ENCODE measurements around the gene DDX27.

DDX27 gene

DNA sequence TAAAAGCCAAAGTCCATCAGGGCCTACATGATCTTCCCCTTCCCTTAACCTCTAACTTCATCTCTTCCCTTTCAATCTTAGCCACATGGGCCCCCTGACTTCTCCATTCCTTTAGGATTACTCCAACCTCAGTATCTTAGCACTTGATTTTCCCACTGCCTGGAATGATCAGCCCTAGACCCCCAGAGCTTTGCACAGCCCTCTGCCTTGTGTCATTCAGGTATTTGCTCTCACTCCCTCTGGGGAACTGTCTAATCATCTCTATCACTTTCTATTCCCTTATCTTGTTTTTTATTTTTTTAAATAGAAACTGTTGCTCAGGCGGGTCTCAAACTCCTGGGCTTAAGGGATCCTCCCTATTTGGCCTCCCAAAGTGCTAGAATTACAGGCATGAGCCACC is 72.0 kb downstream of the DDX27 start:
- H3K4me1 ChIP-seq (ENCODE audit: control insufficient read depth, insufficient read depth, low read length, unreplicated experiment) = peaks cover 23% of the 10 kb centered on the region
- H3K4me3 ChIP-seq (ENCODE audit: low read depth, low read length) = no peak overlapping the region
- peaks cover 42% of the 10 kb centered on the region for H3K36me3 ChIP-seq (ENCODE audit: insufficient read depth, low read length)
- no peaks in the 10 kb centered on the region for H3K27me3 ChIP-seq (ENCODE audit: insufficient read depth, low read length)
- no peak overlapping the region for H3K27ac ChIP-seq (ENCODE audit: low read depth, low read length)
- H3K79me2 ChIP-seq (ENCODE audit: control insufficient read depth, insufficient read depth, low read length, unreplicated experiment) = peaks cover 22% of the 10 kb centered on the region
- H2AFZ ChIP-seq (ENCODE audit: low read length, unreplicated experiment) = no peak overlapping the region

GRCh38 chr20:49292010-49292409 is 72.8 kb downstream of the DDX27 start:
- peaks cover 14% of the 10 kb centered on the region for H3K79me2 ChIP-seq (ENCODE audit: control insufficient read depth, insufficient read depth, low read length, unreplicated experiment)
- no peaks in the 10 kb centered on the region for H3K27me3 ChIP-seq (ENCODE audit: insufficient read depth, low read length)
- no peak overlapping the region for H2AFZ ChIP-seq (ENCODE audit: low read length, unreplicated experiment)
- no peak overlapping the region for H3K4me3 ChIP-seq (ENCODE audit: low read depth, low read length)
- H3K27ac ChIP-seq (ENCODE audit: low read depth, low read length) = no peak overlapping the region
- H3K36me3 ChIP-seq (ENCODE audit: insufficient read depth, low read length) = peaks cover 34% of the 10 kb centered on the region
- H3K4me1 ChIP-seq (ENCODE audit: control insufficient read depth, insufficient read depth, low read length, unreplicated experiment) = peaks cover 15% of the 10 kb centered on the region

- no peak overlapping the region for H2AFZ ChIP-seq (ENCODE audit: low read length, unreplicated experiment)
- no peak overlapping the region for H3K4me3 ChIP-seq (ENCODE audit: low read depth, low read length)
- peaks cover 5% of the 10 kb centered on the region for H3K79me2 ChIP-seq (ENCODE audit: control insufficient read depth, insufficient read depth, low read length, unreplicated experiment)
- H3K36me3 ChIP-seq (ENCODE audit: insufficient read depth, low read length) = peaks cover 24% of the 10 kb centered on the region
- H3K27ac ChIP-seq (ENCODE audit: low read depth, low read length) = no peak overlapping the region
- H3K27me3 ChIP-seq (ENCODE audit: insufficient read depth, low read length) = no peaks in the 10 kb centered on the region
- H3K4me1 ChIP-seq (ENCODE audit: control insufficient read depth, insufficient read depth, low read length, unreplicated experiment) = peaks cover 5% of the 10 kb centered on the region
These were observed 73.9 kb downstream of the DDX27 start for GRCh38 chr20:49293122-49293521.

Data from ACC112 (cell line).